Measurements from ENCODE around the gene NELFCD.

NELFCD gene

DNA sequence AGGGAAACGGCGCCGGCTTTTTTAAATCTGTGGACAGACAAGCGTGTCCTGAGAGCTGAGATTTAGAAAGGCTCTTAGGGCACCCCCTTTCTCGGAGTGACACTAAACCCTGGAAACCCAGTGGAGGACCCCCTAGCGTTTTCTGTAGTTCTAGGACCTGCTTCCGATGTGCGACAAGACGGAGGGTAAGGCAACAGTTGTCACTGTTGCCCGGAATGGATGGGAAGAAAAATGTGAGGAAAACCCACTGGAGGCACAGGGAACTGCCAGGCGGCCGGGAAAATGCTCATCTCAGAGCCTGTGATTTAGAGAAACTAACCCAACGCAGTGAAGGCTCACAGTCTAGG lies 51.6 kb downstream of the NELFCD start (continued):
- TF ChIP-seq ZIC2 (tag by site-specific recombination; IDR thresholded peaks at IDR 0.05): peak; percentile 15; the same call in 1 of the 2 replicates
- peak; percentile 92 for TF ChIP-seq IKZF3 (tag by site-specific recombination; IDR thresholded peaks at IDR 0.05)
- TF ChIP-seq ZNF174 (tag by site-specific recombination; IDR thresholded peaks at IDR 0.05): no peak
- no peak for TF ChIP-seq ZSCAN23 (tag by site-specific recombination; IDR thresholded peaks at IDR 0.05)
- peak; percentile 10; the same call in 1 of the 2 replicates for TF ChIP-seq SP7 (tag by site-specific recombination; IDR thresholded peaks at IDR 0.05)
- 0 out of 2 replicates have a peak, but pooled peaks have one; percentile 18 for TF ChIP-seq ZNF777 (tag by site-specific recombination; IDR thresholded peaks at IDR 0.05; ENCODE audit: borderline replicate concordance)
- TF ChIP-seq SETDB1 (IDR thresholded peaks at IDR 0.05; ENCODE audit: insufficient read length, low read length): no peak
- peak; percentile 92 for TF ChIP-seq ZNF335 (tag by site-specific recombination; conservative IDR thresholded peaks at IDR 0.05)
- TF ChIP-seq ZBTB17 (tag by site-specific recombination; IDR thresholded peaks at IDR 0.05): peak; percentile 44; the same call in 1 of the 2 replicates
- no peak for TF ChIP-seq MYNN (tag by site-specific recombination; IDR thresholded peaks at IDR 0.05; ENCODE audit: borderline replicate concordance)
- TF ChIP-seq ZNF76 (tag by site-specific recombination; IDR thresholded peaks at IDR 0.05; ENCODE audit: borderline replicate concordance, low read depth): peak; percentile 35; the same call in 1 of the 2 replicates
- TF ChIP-seq, protein P1, sequence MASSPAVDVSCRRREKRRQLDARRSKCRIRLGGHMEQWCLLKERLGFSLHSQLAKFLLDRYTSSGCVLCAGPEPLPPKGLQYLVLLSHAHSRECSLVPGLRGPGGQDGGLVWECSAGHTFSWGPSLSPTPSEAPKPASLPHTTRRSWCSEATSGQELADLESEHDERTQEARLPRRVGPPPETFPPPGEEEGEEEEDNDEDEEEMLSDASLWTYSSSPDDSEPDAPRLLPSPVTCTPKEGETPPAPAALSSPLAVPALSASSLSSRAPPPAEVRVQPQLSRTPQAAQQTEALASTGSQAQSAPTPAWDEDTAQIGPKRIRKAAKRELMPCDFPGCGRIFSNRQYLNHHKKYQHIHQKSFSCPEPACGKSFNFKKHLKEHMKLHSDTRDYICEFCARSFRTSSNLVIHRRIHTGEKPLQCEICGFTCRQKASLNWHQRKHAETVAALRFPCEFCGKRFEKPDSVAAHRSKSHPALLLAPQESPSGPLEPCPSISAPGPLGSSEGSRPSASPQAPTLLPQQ (tag by site-specific recombination; IDR thresholded peaks at IDR 0.05): peak; percentile 12; the same call in 1 of the 2 replicates
- peak; percentile 88; the same call in 1 of the 2 replicates for TF ChIP-seq SCRT1 (tag by site-specific recombination; IDR thresholded peaks at IDR 0.05; ENCODE audit: borderline replicate concordance)

DNA sequence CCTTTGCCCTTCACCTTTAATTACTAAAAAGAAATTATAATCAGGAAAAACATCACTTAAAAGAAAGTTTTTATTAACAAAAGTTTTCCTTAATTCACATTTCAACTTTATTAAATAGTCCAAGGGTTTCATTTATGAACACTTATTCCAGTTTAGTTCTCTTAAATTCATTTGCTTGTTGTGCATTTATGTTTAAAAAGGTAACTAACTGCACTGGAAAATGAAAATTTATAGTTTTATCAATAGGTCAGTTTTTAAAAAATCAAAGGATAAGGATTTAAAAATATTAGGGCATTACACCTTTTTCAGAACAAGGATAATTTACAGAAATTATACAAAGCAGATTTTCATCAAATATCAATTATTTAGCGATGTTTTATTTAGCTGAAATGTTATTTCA lies 52.0 kb downstream of the NELFCD start:
- TF ChIP-seq PRDM1 (tag by site-specific recombination; IDR thresholded peaks at IDR 0.05) (peak; percentile 51; the same call in 1 of the 2 replicates), ZNF335 (tag by site-specific recombination; conservative IDR thresholded peaks at IDR 0.05) (no peak), ZNF37A (tag by site-specific recombination; IDR thresholded peaks at IDR 0.05) (no peak), ZNF658 (tag by site-specific recombination; IDR thresholded peaks at IDR 0.05) (no peak), ZNF571 (tag by site-specific recombination; IDR thresholded peaks at IDR 0.05) (no peak), ZNF266 (tag by site-specific recombination; IDR thresholded peaks at IDR 0.05; ENCODE audit: low read depth) (no peak), ZNF114 (tag by site-specific recombination; IDR thresholded peaks at IDR 0.05) (no peak)
- TF ChIP-seq, protein P2, sequence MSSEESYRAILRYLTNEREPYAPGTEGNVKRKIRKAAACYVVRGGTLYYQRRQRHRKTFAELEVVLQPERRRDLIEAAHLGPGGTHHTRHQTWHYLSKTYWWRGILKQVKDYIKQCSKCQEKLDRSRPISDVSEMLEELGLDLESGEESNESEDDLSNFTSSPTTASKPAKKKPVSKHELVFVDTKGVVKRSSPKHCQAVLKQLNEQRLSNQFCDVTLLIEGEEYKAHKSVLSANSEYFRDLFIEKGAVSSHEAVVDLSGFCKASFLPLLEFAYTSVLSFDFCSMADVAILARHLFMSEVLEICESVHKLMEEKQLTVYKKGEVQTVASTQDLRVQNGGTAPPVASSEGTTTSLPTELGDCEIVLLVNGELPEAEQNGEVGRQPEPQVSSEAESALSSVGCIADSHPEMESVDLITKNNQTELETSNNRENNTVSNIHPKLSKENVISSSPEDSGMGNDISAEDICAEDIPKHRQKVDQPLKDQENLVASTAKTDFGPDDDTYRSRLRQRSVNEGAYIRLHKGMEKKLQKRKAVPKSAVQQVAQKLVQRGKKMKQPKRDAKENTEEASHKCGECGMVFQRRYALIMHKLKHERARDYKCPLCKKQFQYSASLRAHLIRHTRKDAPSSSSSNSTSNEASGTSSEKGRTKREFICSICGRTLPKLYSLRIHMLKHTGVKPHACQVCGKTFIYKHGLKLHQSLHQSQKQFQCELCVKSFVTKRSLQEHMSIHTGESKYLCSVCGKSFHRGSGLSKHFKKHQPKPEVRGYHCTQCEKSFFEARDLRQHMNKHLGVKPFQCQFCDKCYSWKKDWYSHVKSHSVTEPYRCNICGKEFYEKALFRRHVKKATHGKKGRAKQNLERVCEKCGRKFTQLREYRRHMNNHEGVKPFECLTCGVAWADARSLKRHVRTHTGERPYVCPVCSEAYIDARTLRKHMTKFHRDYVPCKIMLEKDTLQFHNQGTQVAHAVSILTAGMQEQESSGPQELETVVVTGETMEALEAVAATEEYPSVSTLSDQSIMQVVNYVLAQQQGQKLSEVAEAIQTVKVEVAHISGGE (tag by site-specific recombination; conservative IDR thresholded peaks at IDR 0.05; ENCODE audit: low read depth): no peak
- ChIA-PET CTCF (no interaction called here), POLR2A (interaction anchor here (1.1 to 2.2 kb wide), 5 partner anchors 9 to 49 kb away, joined by 3 to 28 read pairs (median 16); partner anchors contain the start of genes PRELID3B and TUBB1)
- peaks cover 7% of the 10 kb centered on the region; the same call in 1 of the 2 replicates for H3K4me1 ChIP-seq (ENCODE audit: control insufficient read depth, insufficient read depth, low read length)
- peak overlapping the region; percentile 45; the same call in 1 of the 2 replicates for H3K4me3 ChIP-seq (ENCODE audit: low read depth, low read length)
- H3K9me3 ChIP-seq (ENCODE audit: control insufficient read depth, insufficient read depth, low read depth, low read length): no peaks in the 10 kb centered on the region
- peak overlapping the region; percentile 91; the same call in 1 of the 2 replicates for H3K27ac ChIP-seq (ENCODE audit: extremely low read depth, low read depth, low read length)
- H3K36me3 ChIP-seq (ENCODE audit: control insufficient read depth in 2 of 2, insufficient read depth in 1 of 2, low read length in 2 of 2): peaks cover 16 to 77% of the 10 kb centered on the region in 2 experiments; a peak in 2 of 3 replicates

Measured in HEK293 (cell line).